C4-2B (cell line): Measurements from ENCODE around the gene HSBP1.

Experiments
- H3K27ac ChIP-seq: fragments of 450-650 bp; 2 replicates; pipeline ENCODE4 v1.5.1; 2017
- ZFX ChIP-seq: fragments of 450-650 bp; IDR thresholded peaks from 2 replicates; pipeline ENCODE4 v1.6.1; 2017
- TF ChIP-seq, protein P1 (sequence below): fragments of 450-650 bp; conservative IDR thresholded peaks from 2 replicates; pipeline ENCODE4 v1.5.1; 2017; ENCODE audit warnings: mild to moderate bottlenecking

The HSBP1 gene

DNA sequence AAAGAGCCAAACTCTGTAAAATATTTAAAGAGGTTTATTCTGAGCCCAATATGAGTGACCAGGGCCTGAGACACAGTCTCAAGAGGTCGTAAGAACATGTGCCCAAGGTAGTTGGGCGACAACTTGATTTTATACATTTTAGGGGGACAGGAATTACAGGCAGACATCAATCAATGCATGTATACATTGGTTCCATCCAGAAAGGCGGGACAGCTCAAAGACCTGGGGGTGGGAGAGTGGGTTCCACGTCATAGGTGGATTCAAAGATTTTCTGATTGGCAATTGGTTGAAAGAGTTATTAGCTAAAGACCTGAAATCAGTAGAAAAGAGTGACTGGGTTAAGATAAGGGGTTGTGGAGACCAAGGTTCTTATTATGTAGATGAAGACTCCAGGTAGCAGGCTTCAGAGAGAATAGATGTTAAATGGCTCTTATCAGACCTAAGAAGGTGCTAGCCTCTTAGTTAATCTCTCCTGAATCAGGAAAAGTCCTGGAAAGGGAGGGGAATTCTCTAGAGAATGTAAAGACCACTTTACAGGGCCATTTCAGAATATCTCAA lies 32.4 kb downstream of the HSBP1 start:
- TF ChIP-seq, protein P1, sequence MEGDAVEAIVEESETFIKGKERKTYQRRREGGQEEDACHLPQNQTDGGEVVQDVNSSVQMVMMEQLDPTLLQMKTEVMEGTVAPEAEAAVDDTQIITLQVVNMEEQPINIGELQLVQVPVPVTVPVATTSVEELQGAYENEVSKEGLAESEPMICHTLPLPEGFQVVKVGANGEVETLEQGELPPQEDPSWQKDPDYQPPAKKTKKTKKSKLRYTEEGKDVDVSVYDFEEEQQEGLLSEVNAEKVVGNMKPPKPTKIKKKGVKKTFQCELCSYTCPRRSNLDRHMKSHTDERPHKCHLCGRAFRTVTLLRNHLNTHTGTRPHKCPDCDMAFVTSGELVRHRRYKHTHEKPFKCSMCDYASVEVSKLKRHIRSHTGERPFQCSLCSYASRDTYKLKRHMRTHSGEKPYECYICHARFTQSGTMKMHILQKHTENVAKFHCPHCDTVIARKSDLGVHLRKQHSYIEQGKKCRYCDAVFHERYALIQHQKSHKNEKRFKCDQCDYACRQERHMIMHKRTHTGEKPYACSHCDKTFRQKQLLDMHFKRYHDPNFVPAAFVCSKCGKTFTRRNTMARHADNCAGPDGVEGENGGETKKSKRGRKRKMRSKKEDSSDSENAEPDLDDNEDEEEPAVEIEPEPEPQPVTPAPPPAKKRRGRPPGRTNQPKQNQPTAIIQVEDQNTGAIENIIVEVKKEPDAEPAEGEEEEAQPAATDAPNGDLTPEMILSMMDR = no peak
- no peak for TF ChIP-seq ZFX
- H3K27ac ChIP-seq = no peak overlapping the region

DNA sequence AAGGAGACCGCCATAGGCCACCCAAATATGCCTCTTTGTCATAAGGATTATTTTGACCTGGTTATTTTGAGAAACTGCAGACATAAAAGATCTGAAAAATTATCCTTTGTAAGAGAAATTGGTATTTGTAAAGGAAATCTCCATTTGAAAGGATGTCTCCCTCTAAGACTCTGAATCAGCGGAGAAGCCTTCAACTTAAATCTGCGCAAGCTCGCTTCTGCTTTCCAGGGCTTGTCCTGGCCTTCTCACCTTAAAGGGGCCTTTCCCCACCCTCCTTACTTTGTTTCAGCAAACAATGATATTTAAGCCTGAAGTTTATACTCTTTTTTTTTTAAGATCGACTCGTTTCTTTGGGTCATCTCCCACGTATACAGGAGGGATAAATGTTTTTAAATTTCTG lies 34.5 kb downstream of the HSBP1 start:
- no peak for TF ChIP-seq ZFX
- TF ChIP-seq, protein P1 = no peak
- no peak overlapping the region for H3K27ac ChIP-seq

DNA sequence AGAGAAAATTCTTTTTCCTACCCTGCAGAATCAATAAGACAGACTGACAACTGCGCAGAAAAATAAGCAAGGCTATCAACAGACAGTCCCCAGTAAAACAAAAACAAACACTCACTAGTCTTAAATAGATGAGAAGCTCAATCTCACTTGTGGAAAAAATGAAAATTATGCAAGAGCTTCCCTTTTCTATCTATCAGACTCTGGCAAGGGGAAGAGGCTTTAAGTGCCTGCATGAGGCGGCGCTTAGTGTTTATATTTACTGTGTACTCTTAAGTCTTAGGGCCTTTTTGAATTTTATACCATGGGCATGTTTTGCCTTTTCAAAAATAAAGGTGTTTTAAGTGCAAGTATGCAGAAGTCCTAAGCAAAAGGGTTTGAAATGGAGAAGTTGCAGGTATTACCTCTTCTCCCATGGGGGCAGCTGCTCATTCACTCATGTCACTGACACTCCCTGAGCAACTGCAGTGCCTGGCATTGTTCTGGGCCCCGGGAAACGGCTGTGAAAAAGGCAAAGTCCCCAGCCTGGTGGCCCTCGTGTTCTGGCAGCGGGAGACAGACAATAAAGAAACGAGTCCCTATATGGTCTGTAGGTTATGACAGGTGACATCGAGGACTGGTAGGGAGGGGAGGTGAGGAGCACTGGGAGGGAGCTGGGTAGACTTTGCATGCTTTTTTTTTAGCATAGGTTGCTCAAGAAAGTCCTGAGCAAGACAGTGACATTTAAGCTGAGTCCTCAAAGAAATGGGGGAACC lies 35.2 kb downstream of the HSBP1 start:
- TF ChIP-seq, protein P1 = no peak
- TF ChIP-seq ZFX = no peak
- H3K27ac ChIP-seq = no peak overlapping the region

DNA sequence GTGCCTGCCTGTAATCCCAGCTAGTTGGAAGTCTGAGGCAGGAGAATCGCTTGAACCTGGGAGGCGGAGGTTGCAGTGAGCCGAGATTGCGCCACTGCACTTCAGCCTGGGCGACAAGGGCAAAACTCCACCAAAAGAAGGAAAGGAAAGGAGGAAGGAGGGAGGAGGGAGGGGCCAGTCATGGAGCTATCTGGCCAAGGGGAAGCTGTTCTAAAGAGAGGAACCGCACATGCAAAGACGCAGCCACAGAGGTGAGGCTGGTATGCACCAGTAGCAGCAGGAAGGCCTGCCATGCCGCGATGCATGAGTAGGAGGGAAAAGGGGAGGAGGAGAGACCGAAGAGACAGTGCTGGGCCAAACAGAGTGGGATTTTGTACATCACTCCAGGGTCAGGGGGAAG lies 35.9 kb downstream of the HSBP1 start:
- H3K27ac ChIP-seq = no peak overlapping the region
- no peak for TF ChIP-seq ZFX
- TF ChIP-seq, protein P1 = no peak

DNA sequence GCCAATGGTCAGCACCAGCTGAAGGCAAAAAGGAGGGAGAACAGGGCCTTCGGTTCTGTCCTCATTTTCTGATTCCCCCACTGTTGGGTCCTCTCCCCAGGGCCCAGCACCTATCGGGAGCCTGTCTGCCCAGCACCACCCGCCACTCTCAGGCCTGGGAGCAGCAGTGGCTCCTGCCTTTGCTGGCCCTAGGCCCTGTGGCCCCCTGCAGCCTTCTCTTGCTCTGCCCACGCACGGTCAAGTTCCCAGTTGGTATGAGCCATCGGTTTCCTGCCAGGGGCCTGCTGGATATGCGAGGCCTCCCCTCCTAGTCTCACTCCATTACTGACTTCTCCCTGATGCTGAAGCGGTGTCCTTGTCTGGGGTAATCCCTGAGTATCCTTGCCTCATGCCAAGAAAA lies 37.5 kb downstream of the HSBP1 start:
- H3K27ac ChIP-seq = no peak overlapping the region
- TF ChIP-seq, protein P1 = no peak
- no peak for TF ChIP-seq ZFX

DNA sequence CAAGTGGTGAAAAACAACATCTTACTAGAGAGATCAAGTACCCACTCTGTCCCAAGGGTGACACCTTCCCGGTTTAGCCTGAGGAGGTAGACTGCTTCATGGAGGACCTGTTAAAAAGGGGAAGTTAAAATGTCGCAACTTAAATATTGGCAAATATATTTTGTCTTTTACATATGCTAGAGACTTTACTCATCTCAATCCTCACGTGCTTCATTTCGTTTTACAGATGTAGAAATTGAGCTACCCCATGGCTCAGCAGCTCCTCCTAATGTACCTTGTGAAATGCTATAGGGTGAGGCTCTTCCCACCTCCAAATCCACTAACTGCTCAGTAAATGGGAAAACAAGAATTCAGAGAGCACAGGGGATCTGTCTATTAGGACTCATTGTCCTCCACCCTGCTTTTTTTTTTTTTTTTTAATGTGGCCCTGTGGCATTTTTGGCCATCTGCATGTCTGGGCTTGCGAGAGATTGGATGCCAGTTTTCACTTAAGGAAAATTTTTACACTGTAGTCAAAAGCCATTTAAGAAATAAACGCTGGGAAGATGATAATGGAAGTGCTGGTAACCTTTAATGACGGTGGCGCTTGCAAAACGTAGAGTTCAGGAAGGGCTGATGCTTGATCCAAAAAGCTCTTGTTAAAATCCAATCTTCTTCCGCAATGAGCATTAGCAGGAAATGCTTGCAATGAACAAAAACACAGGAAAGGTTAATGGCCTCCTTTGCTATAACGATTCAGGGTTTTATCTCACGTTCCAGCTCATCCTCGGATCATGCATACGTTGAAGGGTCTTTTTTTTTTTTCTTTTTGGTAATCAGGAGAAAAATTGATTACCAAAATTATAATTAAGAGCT lies 39.8 kb downstream of the HSBP1 start:
- no peak overlapping the region for H3K27ac ChIP-seq
- no peak for TF ChIP-seq ZFX
- TF ChIP-seq, protein P1 = no peak

DNA sequence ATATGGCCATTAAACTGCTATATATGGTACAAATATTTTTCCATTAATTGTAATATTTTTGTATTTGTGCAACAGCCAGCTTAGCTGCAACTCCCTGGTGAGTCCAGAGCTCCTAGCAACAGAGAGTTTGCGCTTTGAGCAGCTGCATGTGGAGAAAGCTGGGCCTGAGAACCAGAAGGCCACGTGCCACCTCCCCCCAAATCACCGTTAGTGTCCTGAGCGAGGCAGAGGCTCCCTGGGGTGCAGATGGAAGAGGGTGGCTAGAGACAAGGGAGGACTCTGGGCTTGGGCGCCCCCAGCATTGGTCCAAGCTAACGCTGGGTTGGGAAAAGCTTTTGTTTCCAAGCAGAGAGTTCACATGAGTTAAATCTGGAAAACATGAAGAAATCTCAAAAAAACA lies 41.6 kb downstream of the HSBP1 start:
- no peak overlapping the region for H3K27ac ChIP-seq
- no peak for TF ChIP-seq ZFX
- TF ChIP-seq, protein P1 = no peak
